K562 (cell line): ENCODE results near the gene ASPDH. TPM values are rescaled to one million over a fixed set of nuclear protein-coding genes. Genes with fewer than 3 reads are reported as not detected.

ENCODE experiments used
- ATAC-seq: fragments of 200-7000 bp; cut with Tn5 transposase; 3 replicates; pipeline ENCODE4 v1.9.1; 2020; ENCODE audit warnings: moderate library complexity
- BruUV-seq: library from RNA; stranded (reverse); fragments of 400-500 nt; replicated peaks from 2 replicates; lab custom pipeline; 2021; lab: Mats Ljungman, UMichigan
- CTCF ChIA-PET: fragments of 300-600 bp; formaldehyde crosslinking; extraction: SDS; loops from one replicate; lab custom pipeline; 2021; ENCODE audit warnings: low intra/inter-chr PET ratio; lab: Yijun Ruan, JAX
- POLR2A ChIA-PET: fragments of 300-600, 350-650 bp; sonication (Branson Sonifier 250); formaldehyde crosslinking; extraction: SDS; loops from one replicate; lab custom pipeline; 2021; ENCODE audit warnings: antibody characterized with exemption, inconsistent platforms; lab: Yijun Ruan, JAX
- DNase-seq, 4 experiments: peaks; one replicate each; pipeline versions ENCODE4 v3.0.0 to v3.0.0-alpha.2; 2011 to 2018; ENCODE audit warnings: low spot score in 3 of 4, mixed read lengths in 3 of 4; ENCODE audit errors: extremely low read depth in 1 of 4
- FAIRE-seq: peaks from 2 replicates; lab custom pipeline; 2011; peaks lifted over from hg19 to GRCh38; lab: Jason Lieb, UNC
- H2AFZ ChIP-seq: 2 replicates; pipeline ENCODE4 v1.6.0; 2011; ENCODE audit warnings: low read depth, low read length, control low read depth, inconsistent platforms
- H3K27ac ChIP-seq: fragments of 200-600 bp; 3 replicates; pipeline ENCODE4 v1.8.0; 2011; ENCODE audit warnings: low read depth, mild to moderate bottlenecking, control low read depth, inconsistent platforms, low read length, moderate library complexity, mixed read lengths; ENCODE audit errors: extremely low read depth
- H3K27me3 ChIP-seq, 2 experiments: fragments of 300-600 bp in 1 of 2; 2 replicates in 1 of 2; 3 replicates in 1 of 2; pipeline versions ENCODE4 v1.6.0 to v1.8.0; 2011; ENCODE audit warnings: inconsistent platforms in 2 of 2, low read length in 2 of 2, mild to moderate bottlenecking in 1 of 2, mixed read lengths in 1 of 2, moderate library complexity in 1 of 2; ENCODE audit not compliant: control insufficient read depth in 2 of 2, insufficient read depth in 2 of 2
- H3K36me3 ChIP-seq: fragments of 300-600 bp; 3 replicates; pipeline ENCODE4 v1.8.0; 2011; ENCODE audit warnings: mild to moderate bottlenecking, low read length, inconsistent platforms; ENCODE audit not compliant: control insufficient read depth, insufficient read depth
- H3K4me1 ChIP-seq, 2 experiments: fragments of 200-600 bp in 1 of 2; replicated peaks in 1 of 2; 2 replicates in 1 of 2; 3 replicates in 1 of 2; pipeline versions ENCODE4 v1.5.1 to v1.8.0; 2011; ENCODE audit warnings: inconsistent platforms in 2 of 2, low read length in 2 of 2, mild to moderate bottlenecking in 1 of 2, mixed read lengths in 1 of 2, moderate library complexity in 1 of 2; ENCODE audit not compliant: control insufficient read depth in 2 of 2, insufficient read depth in 2 of 2
- H3K4me2 ChIP-seq: 2 replicates; pipeline ENCODE4 v1.6.1; 2011; ENCODE audit warnings: low read length, control low read depth, inconsistent platforms, mixed read lengths; ENCODE audit not compliant: insufficient read depth
- H3K4me3 ChIP-seq: fragments of 200-600 bp; sonication (generic), shearing (Covaris generic); 2 replicates; pipeline ENCODE4 v1.5.1; 2016; ENCODE audit warnings: control low read depth, inconsistent platforms
- H3K79me2 ChIP-seq: fragments of 200-600 bp; 3 replicates; pipeline ENCODE4 v1.8.0; 2011; ENCODE audit warnings: low read length, inconsistent platforms; ENCODE audit not compliant: control insufficient read depth, insufficient read depth
- H3K9ac ChIP-seq, 2 experiments: 2 replicates each; pipeline versions ENCODE4 v1.6.0 to v1.6.1; 2011; ENCODE audit warnings: low read depth in 2 of 2, low read length in 2 of 2, control low read depth in 1 of 2, inconsistent platforms in 1 of 2, mild to moderate bottlenecking in 1 of 2, mixed read lengths in 1 of 2; ENCODE audit not compliant: insufficient read depth in 1 of 2
- H3K9me1 ChIP-seq: one replicate; pipeline ENCODE4 v1.6.0; 2011; ENCODE audit warnings: inconsistent platforms, mild to moderate bottlenecking, low read length, moderate library complexity; ENCODE audit not compliant: control insufficient read depth, insufficient read depth
- H3K9me3 ChIP-seq: replicated peaks from 2 replicates; pipeline ENCODE4 v1.5.1; 2011; ENCODE audit warnings: low read depth, low read length, inconsistent platforms; ENCODE audit not compliant: control insufficient read depth, insufficient read depth
- H4K20me1 ChIP-seq: replicated peaks from 2 replicates; pipeline ENCODE4 v1.6.1; 2011; ENCODE audit warnings: low read length, inconsistent platforms, mixed read lengths; ENCODE audit not compliant: control insufficient read depth, insufficient read depth
- CREB1 ChIP-seq, 2 experiments: sonication (generic) in 1 of 2; formaldehyde crosslinking in 1 of 2; IDR thresholded peaks; 2 replicates each; pipeline versions ENCODE4 v1.6.1 to v1.8.0; 2012 to 2022; ENCODE audit warnings: inconsistent platforms in 1 of 2, mild to moderate bottlenecking in 1 of 2, missing genetic modification reagents in 1 of 2, moderate library complexity in 1 of 2
- HCFC1 ChIP-seq: IDR thresholded peaks from 2 replicates; pipeline ENCODE4 v1.6.1; 2012; ENCODE audit warnings: low read depth, low read length, improper control_type of control experiment
- MTF1 ChIP-seq: fragments of 250-450 bp; sonication (Bioruptor Pico); IDR thresholded peaks from 2 replicates; pipeline ENCODE4 v1.9.0; 2021; ENCODE audit warnings: moderate library complexity, mild to moderate bottlenecking, inconsistent platforms, borderline replicate concordance
- SMARCA5 ChIP-seq: fragments of 450-650 bp; IDR thresholded peaks from 2 replicates; pipeline ENCODE4 v1.6.1; 2016
- TCF7L2 ChIP-seq: fragments of 150-350 bp; IDR thresholded peaks from 2 replicates; pipeline ENCODE4 v1.6.1; 2016; ENCODE audit warnings: low read depth, mild to moderate bottlenecking, low read length, moderate library complexity
- ZBTB9 ChIP-seq: fragments of 450-650 bp; formaldehyde crosslinking; IDR thresholded peaks from 2 replicates; pipeline ENCODE4 v1.4.0; 2020; ENCODE audit warnings: mild to moderate bottlenecking, moderate library complexity
- ZFP30 ChIP-seq: fragments of 250-450 bp; sonication (Bioruptor Pico); IDR thresholded peaks from 2 replicates; pipeline ENCODE4 v1.8.0; 2022; ENCODE audit warnings: moderate library complexity, mild to moderate bottlenecking, inconsistent platforms, borderline replicate concordance
- ZMIZ1 ChIP-seq, 2 experiments: fragments of 150-350 bp in 1 of 2; IDR thresholded peaks; 2 replicates each; pipeline ENCODE4 v1.6.1; 2012 to 2016; ENCODE audit warnings: low read depth in 2 of 2, low read length in 2 of 2, mild to moderate bottlenecking in 1 of 2, moderate library complexity in 1 of 2
- ZNF124 ChIP-seq: sonication (generic); formaldehyde crosslinking; IDR thresholded peaks from 2 replicates; pipeline ENCODE4 v1.8.1; 2022; ENCODE audit warnings: missing genetic modification reagents
- ZNF212 ChIP-seq: fragments of 450-650 bp; formaldehyde crosslinking; IDR thresholded peaks from 2 replicates; pipeline ENCODE4 v1.4.0; 2020; ENCODE audit warnings: mild to moderate bottlenecking
- ZNF24 ChIP-seq: fragments of 450-650 bp; IDR thresholded peaks from 2 replicates; pipeline ENCODE4 v1.6.1; 2016
- ZNF263 ChIP-seq: sonication (generic); formaldehyde crosslinking; IDR thresholded peaks from 2 replicates; pipeline ENCODE4 v1.8.0; 2022; ENCODE audit warnings: mild to moderate bottlenecking, missing genetic modification reagents, borderline replicate concordance
- ZNF707 ChIP-seq: fragments of 250-450 bp; sonication (Bioruptor Pico); conservative IDR thresholded peaks from 2 replicates; pipeline ENCODE4 v1.8.0; 2022; ENCODE audit warnings: inconsistent platforms, mild to moderate bottlenecking, moderate library complexity
- ZNF830 ChIP-seq: fragments of 250-450 bp; sonication (Bioruptor Pico); IDR thresholded peaks from 2 replicates; pipeline ENCODE4 v1.5.0; 2021; ENCODE audit warnings: mild to moderate bottlenecking
- WGBS: fragments of 100-300 bp; shearing (Covaris generic); methylation state at CpG from one replicate; pipeline ENCODE4 v1.1.6; 2016; ENCODE audit warnings: low coverage, mixed read lengths; ENCODE audit not compliant: insufficient coverage; ENCODE audit errors: missing lambda C conversion rate; 5-methylcytosine and 5-hydroxymethylcytosine counted together
- in situ Hi-C: fragments of 300-500 bp; cut with MboI; formaldehyde crosslinking; loops from 4 replicates; pipeline ENCODE4 v1.15.0; 2018; ENCODE audit warnings: inconsistent platforms, mixed read lengths
- intact Hi-C: fragments of 100-400 bp; cut with micrococcal nuclease; formaldehyde crosslinking; loops from 2 replicates; pipeline ENCODE4 v1.14.2; 2022
- polyA plus RNA-seq, 8 experiments: library from polyadenylated mRNA; depleted of rRNA in 4 of 8; stranded (reverse) in 5 of 8; unstranded in 3 of 8; fragments of >200 nt; fragmentation: Nextera tagmentation in 2 of 8; fragmentation: Illumina TruSeq in 1 of 8; extraction: Ambion mirVana in 2 of 8; extraction: Trizol in 1 of 8; gene quantifications; 2 replicates each; pipeline versions ENCODE4 v1.2.1 to v1.2.3, GENCODE V29; 2011 to 2014; ENCODE audit warnings: inconsistent platforms in 1 of 8, missing spikeins in 1 of 8
- total RNA-seq, 7 experiments: library from RNA; depleted of rRNA in 6 of 7; stranded (reverse); fragments of >200 nt in 6 of 7; fragmentation: Illumina TruSeq in 2 of 7; extraction: Trizol in 2 of 7; gene quantifications; 2 replicates each; pipeline versions ENCODE4 v1.2.1 to v1.2.3, GENCODE V29; 2011 to 2021; ENCODE audit warnings: low replicate concordance in 1 of 7
- TF ChIP-seq, protein P1 (sequence below): fragments of 450-650 bp; IDR thresholded peaks from 2 replicates; pipeline ENCODE4 v1.6.1; 2016; ENCODE audit warnings: borderline replicate concordance

Gene ASPDH
- total and polyA plus RNA-seq, 9 of the 15 experiments (the other 6 are each of a cell fraction or from before 2014, with no cell fraction given) = not detected

DNA sequence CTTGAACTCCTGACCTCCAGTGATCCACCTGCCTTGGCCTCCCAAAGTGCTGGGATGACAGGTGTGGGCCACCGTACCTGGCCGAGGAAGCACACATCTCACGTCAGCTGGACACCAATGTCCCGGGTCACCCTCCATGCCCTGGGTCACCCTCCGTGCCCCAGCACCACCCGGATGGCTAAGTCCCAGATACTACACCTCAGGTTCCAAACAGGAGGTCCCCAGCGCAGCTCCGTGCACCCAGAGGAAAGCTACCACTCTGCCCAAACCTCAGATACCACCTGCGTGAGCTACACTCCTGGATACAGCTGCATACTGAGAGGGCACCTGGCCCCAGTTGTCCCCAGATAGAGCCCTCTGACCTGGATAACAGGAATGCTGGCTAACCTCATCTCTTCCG is 40.5 kb upstream of the ASPDH start (continued):
- TF ChIP-seq, protein P1, sequence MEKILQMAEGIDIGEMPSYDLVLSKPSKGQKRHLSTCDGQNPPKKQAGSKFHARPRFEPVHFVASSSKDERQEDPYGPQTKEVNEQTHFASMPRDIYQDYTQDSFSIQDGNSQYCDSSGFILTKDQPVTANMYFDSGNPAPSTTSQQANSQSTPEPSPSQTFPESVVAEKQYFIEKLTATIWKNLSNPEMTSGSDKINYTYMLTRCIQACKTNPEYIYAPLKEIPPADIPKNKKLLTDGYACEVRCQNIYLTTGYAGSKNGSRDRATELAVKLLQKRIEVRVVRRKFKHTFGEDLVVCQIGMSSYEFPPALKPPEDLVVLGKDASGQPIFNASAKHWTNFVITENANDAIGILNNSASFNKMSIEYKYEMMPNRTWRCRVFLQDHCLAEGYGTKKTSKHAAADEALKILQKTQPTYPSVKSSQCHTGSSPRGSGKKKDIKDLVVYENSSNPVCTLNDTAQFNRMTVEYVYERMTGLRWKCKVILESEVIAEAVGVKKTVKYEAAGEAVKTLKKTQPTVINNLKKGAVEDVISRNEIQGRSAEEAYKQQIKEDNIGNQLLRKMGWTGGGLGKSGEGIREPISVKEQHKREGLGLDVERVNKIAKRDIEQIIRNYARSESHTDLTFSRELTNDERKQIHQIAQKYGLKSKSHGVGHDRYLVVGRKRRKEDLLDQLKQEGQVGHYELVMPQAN = no peak
- TF ChIP-seq TCF7L2 (no peak), HCFC1 (no peak), CREB1 (IDR thresholded peaks at IDR 0.05) (no peak), CREB1 (CRISPR knock-in tag; IDR thresholded peaks at IDR 0.05) (no peak)

DNA sequence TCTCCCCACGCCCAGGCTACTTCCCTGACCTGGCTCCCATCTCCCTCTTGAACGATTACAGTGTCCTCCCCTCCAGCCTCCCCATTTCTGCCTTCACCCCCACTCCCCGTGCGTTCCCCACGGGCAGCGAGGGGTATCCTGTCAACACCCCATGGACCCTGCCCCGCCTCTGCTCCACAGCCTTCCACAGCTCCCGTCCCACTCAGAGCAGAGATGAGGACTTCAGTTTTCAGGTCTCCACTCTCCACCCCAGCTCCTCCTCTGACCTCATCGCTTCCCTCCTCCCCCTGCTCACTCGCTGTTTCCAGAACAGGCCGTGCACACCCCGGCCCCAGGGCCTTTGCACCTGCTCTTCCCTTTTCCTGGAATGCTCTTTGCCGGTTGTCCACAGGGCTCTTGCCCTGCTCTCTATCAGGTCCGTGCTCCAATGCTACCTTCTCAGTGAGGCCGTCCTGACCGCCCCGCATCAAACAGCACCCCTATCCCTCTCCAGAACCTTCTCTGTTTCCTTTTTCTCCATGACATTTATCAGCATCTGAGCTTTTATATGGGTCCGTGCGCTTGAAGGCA is 39.5 kb upstream of the ASPDH start:
- H3K79me2 ChIP-seq = no peaks in the 10 kb centered on the region
- ChIA-PET POLR2A (interaction anchor here (0.6 kb wide), 4 partner anchors 15 to 139 kb away, joined by 3 to 4 read pairs (median 3); no protein-coding TSS in a partner anchor), CTCF (no interaction called here)
- no TSS peak for BruUV-seq
- no peak overlapping the region for H3K27ac ChIP-seq
- no peak overlapping the region for H3K4me3 ChIP-seq
- no peak overlapping the region for H2AFZ ChIP-seq
- H3K9ac ChIP-seq = no peak overlapping the region
- DNase-seq = no peak
- 15% methylated on average over 13 of the region's 19 CpGs for WGBS
- no peak for FAIRE-seq
- no peaks in the 10 kb centered on the region for H3K9me1 ChIP-seq
- H3K9me3 ChIP-seq = no peaks in the 10 kb centered on the region
- ATAC-seq = no peak
- H3K4me2 ChIP-seq = no peak overlapping the region
- in situ Hi-C loops = no loop called here
- H3K27me3 ChIP-seq = peaks cover 0 to 25% of the 10 kb centered on the region in 2 experiments; a peak in 3 of 5 replicates
- no peaks in the 10 kb centered on the region for H3K36me3 ChIP-seq
- peaks cover 10 to 45% of the 10 kb centered on the region in 2 experiments for H3K4me1 ChIP-seq
- H4K20me1 ChIP-seq = peaks cover 8% of the 10 kb centered on the region
- intact Hi-C loops = no loop called here
- no peak for TF ChIP-seq ZNF830 (CRISPR knock-in tag)
- no peak for TF ChIP-seq ZNF24
- TF ChIP-seq ZNF707 = no peak
- peak; percentile 90 for TF ChIP-seq ZNF263 (CRISPR knock-in tag)
- TF ChIP-seq ZFP30 (CRISPR knock-in tag) = no peak
- peak; percentile 75; the same call in 1 of the 2 replicates for TF ChIP-seq SMARCA5
- no peak for TF ChIP-seq ZBTB9 (CRISPR knock-in tag)
- no peak for TF ChIP-seq ZNF212 (CRISPR knock-in tag)
- TF ChIP-seq ZMIZ1 (IDR thresholded peaks at IDR 0.05; ENCODE audit: low read depth in 2 of 2, low read length in 2 of 2) = no peak
- TF ChIP-seq ZNF124 (CRISPR knock-in tag) = no peak
- TF ChIP-seq MTF1 (CRISPR knock-in tag) = no peak
